ENCODE results near the gene ARHGEF38.

ARHGEF38 gene

GRCh38 chr4:105619188-105619931 lies 66.9 kb downstream of the ARHGEF38 start:
- no peak for DNase-seq

- DNase-seq, result no peak
Measured at GRCh38 chr4:105620640-105621323, 68.4 kb downstream of the ARHGEF38 start.

- DNase-seq, result no peak
Measured at GRCh38 chr4:105622269-105622668, 69.8 kb downstream of the ARHGEF38 start.

- DNase-seq, result no peak
Measured at GRCh38 chr4:105623099-105623498, 70.7 kb downstream of the ARHGEF38 start.

- no peak for DNase-seq
Measured at GRCh38 chr4:105624530-105624929, 72.1 kb downstream of the ARHGEF38 start.

- no peak for DNase-seq
Measured at GRCh38 chr4:105625214-105625613, 72.8 kb downstream of the ARHGEF38 start.

- no peak for DNase-seq
Measured at GRCh38 chr4:105626846-105627245, 74.4 kb downstream of the ARHGEF38 start.

- DNase-seq, result no peak
Measured at GRCh38 chr4:105627620-105628019, 75.2 kb downstream of the ARHGEF38 start.

GRCh38 chr4:105630670-105631655 lies 78.5 kb downstream of the ARHGEF38 start:
- DNase-seq, result no peak

GRCh38 chr4:105631818-105632400 lies 79.5 kb downstream of the ARHGEF38 start:
- no peak for DNase-seq

- no peak for DNase-seq
Measured at GRCh38 chr4:105632599-105632998, 80.2 kb downstream of the ARHGEF38 start.

- DNase-seq, result no peak
Measured at GRCh38 chr4:105633241-105633640, 80.8 kb downstream of the ARHGEF38 start.

GRCh38 chr4:105634402-105635080 lies 82.1 kb downstream of the ARHGEF38 start:
- DNase-seq, result no peak

- no peak for DNase-seq
Measured at GRCh38 chr4:105637408-105638176, 85.2 kb downstream of the ARHGEF38 start.

- DNase-seq, result no peak
Measured at GRCh38 chr4:105641845-105642244, 89.4 kb downstream of the ARHGEF38 start.

GRCh38 chr4:105644257-105644656 lies 91.8 kb downstream of the ARHGEF38 start:
- DNase-seq, result no peak

GRCh38 chr4:105645440-105645839 lies 93.0 kb downstream of the ARHGEF38 start:
- no peak for DNase-seq

- no peak for DNase-seq
Measured at GRCh38 chr4:105650190-105650589, 97.8 kb downstream of the ARHGEF38 start.

GRCh38 chr4:105651884-105652283 lies 99.5 kb downstream of the ARHGEF38 start:
- no peak for DNase-seq

GRCh38 chr4:105652286-105652888 lies 100.0 kb downstream of the ARHGEF38 start:
- DNase-seq, result no peak

Measured in activated naive CD4-positive, alpha-beta T cell treated with anti-CD3 and anti-CD28 coated beads, Interleukin-2, amount 50 U/mL, for 16 hours (primary cell).